NOMO-1 treated with dmso at 0.1 percent for 144 hours (cell line): ENCODE data around the gene FLOT1.
A peak's percentile ranks its signal among the peaks of the same experiment; 100 is the strongest.

ENCODE experiments used
- DNase-seq: peaks from one replicate; lab custom pipeline; 2025; ENCODE audit not compliant: unreplicated experiment; lab: John Stamatoyannopoulos, UW

FLOT1 gene

DNA sequence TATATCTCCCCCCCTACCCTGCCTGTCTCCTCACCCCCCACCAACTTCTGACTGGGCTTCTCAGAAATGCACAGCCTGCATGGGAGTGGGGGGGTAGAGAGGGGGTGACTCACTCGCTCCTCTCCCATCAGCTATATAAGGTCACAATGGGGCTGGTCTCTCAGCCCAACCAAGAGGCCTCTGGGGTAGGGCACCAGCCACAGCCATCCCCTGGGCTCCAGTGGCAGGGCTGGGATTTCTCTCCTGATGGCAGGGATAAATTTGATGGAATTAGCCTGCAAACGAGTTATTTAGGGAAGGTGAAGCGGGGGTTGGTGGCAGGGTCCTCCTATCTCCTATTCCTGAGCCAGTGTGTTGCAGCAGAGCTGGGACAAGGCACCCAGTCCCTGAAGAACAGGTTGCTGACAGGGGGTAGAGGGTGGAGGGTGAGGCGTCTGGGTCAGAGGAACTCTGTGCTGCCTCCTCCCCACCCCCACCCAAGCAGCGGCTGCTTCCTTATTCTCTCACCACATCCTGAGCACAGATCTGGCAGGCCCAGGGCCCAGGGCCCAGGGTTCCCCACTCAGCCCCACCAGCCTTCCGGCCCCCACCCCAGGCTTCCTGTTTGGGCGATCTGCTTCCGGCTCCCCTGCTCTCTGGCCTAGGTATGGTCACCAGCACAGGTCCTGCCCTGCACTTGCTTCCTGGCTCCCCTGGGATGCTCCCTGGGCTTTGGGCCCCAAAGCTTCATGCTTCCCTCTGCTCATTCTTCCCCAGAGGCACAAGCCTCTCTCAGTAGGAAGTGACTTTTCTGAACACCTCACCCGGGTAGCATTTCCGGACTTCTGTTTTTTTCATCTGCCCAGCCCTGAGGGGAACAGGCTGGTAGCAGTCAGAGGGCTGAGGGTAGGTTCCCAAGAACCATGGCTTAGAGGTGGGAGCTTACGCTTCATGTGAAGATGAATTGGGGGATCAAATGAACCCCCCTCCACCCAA is 60.1 kb downstream of the FLOT1 start:
- peak; percentile 97 for DNase-seq

DNA sequence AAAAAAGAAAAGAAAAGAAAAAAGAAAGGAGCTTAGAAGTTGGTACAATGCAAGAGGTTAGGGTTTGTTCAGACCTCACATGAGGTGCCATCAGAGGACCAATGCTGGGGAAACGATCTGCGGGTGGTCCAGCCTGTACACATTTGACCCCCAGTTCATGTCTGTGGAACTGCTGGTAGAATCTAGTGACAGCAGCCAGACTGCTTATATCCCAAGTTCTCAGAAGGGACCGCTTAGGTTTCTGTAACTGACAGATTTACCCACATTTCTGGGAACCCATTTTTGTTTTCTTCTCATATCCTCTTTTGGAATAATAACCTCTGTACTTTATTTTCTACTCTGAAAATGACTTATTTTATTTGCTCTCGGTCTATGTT is 60.7 kb downstream of the FLOT1 start:
- DNase-seq: no peak

DNA sequence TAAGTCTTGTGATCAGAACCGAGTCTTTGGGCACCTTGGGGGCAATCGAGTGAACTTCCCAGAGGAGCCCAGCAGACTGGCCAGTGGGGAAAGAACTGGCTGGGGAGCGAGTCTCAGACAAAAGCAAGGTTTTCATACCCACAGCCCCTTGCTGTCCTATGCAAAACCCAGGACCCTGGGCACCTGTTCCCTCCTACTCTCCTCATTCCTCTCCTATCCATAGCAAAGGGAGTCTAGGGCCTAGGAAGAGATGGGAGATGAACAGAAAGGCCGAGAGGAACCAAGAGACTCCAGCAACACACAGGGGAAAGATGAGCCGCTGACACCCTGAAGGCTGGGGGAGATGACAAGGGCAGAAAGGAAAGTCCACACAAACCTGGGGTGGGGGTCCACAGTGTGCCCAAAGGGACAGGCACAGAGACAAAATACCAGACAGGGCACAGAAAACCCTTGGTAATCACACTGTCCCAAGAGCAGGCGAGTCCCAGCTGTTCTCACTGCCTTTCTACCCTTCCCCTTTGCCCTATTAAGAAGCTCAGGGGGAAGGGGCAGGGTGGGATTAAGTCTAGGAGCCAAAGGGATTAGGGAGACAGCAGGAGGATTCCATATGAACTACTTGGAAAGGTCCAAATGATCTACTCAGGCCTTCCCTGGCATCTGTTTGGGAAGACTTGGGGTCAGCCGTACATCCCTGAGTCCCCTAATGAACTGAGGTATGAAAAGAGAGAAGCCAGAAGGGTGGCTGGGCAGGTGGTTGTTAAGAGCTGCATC is 62.5 kb downstream of the FLOT1 start:
- no peak for DNase-seq

DNA sequence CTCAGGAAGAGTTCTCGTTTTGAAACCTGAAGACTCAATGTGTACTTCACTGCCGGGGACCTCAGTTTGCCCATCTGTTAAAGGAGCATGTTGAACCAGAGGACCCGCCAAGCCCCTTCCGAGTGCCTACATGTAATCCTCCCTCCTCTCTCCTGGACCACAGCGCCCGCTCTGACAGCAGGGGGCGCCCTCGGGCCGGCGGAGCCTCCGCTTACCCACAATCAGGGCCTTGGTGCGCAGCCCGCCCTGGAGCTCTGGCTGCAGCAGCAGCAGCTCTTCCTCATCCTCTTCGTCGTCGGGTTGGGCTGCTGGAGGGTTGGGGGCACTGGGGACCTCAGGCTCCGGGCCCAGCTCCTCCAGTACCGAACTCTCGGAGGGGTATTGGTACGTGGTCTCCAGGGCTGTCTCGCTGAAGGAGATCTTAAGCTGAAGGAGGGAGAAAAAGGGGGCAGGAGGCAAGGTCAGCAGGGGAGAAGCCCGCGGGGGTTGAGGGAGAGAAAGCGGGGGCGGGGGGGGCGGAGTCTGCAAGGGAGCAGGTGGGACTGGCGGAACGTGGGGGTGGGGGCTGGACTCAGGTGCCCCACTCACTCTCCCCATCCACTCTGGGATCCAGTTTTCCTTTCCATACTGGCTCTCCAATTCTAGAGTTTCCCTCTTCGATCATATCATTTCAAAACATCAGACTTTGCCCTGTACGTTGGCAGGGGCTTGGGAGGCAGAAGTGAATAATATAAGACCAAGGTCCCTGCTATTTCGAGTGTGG is 63.3 kb downstream of the FLOT1 start:
- peak; percentile 74 for DNase-seq
